ENCODE results near the gene PIEZO1.

The PIEZO1 gene

DNA sequence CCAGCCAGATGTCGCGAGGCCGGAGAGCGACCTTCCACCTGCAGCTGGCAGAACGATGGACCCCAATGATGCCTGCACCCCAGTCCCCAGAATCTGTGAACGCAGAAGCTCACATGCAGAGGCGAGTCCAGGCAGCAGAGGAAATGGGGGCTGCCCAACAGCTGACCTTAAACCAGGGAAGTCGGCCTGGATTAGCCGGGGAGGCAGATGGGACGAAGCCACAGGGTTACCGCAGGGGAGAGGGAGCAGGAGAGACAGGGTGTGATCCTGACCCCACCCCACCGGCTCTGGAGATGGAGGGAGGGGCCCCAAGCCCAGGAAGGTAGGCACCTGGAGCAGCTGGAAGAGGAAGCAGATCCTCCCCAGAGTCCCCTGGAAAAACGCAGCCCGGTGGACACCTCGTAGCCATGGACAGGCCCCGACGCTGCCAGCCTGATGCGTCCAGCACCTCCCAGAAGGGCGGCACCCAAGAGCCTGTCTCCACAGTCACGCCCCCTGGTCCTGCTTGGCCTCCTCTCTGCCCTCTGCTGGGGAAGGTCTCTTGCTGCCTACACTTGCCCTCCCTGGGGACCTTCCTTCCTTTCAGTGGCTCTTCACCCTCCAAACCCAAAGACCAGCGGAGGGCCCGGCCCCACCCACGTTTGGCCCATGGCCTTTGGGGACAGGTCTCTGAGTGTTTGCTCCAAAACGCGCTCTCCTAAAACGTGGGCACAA is 37.3 kb downstream of the PIEZO1 start:
- DNase-seq = peak; percentile 43

GRCh38 chr16:88746506-88746905 is 38.5 kb downstream of the PIEZO1 start:
- DNase-seq = no peak

DNA sequence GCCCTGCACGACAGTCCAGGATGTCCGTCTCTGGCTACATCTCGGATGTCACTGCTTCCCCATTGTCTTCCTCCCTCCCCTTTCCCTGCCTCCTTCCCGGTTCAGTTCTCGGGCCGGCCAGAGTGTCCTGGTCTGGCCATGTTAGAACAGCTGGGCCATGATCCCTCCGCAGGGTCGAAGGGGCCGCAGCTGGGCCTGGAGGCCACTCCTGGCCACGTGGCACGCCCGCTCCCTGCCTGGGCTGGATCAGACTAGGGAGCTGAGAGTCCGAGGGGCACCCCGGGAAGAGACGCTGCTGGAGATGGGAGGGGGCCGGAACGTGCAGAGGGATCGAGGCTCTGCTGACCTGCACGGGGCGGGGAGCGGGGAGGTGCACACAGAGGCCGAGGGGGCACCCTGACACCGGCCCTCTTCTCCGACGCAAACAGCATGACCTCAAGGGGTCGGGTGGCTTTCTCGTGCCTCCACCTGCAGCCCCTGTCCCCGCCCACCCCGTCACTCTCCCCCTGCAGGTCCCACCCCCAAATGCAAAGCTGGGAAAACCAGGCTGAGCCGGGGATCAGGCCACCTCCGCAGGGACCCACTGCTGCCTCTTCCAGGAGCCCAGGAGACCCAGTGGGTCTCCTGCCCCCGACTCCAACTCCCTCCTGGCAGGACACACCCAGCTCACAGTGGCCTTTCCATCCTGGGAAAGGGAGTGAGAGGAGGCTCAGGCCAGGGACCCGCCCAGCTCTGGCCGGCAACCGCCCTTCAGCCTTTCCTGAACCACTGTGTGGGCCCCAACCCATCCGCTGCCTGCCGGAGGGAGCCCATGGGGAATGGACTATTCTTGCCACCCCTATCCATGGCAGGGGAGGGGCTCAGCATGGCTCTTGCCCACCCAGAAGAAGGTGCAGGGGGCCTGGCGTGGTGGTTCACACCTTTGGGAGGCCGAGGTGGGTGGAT is 40.2 kb downstream of the PIEZO1 start:
- no peak for DNase-seq

GRCh38 chr16:88743693-88744576 is 41.1 kb downstream of the PIEZO1 start:
- DNase-seq = peak; percentile 80

DNA sequence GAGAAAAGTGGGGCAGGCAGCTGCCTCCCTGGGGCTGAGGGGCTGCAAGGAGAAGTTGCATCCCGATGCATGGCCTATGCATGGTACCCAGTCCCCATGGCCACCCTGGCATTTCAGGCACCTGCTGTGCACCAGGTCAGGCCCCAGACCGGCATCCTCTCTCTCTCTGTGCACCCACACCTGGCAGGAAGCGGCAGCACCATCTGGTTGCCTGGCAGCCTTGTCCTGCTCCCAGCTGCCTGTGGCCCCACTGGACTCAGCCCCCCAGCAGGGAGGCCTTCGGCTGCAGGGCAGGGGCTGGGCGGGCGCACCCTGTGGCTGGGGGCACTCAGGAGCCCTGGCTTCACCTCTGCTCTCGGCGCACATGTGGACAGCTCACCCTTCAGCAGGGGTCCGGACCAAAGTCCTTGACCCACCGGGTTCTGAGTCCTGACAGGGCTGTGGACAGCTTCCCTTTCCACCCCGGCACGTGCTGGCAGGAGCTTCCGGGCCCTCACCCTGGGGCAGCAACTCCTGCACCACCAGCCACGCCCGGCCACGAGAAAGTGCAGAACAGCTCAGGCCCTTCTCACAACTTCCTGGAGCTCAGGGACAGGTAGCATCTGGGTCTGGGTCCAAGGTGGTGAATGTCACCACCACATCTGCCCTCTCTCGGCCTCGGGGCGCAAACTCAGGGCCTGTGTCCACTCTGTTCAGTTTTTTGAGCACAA is 42.0 kb downstream of the PIEZO1 start:
- DNase-seq = no peak

- DNase-seq = no peak
Measured at GRCh38 chr16:88741368-88741767, 43.7 kb downstream of the PIEZO1 start.

DNA sequence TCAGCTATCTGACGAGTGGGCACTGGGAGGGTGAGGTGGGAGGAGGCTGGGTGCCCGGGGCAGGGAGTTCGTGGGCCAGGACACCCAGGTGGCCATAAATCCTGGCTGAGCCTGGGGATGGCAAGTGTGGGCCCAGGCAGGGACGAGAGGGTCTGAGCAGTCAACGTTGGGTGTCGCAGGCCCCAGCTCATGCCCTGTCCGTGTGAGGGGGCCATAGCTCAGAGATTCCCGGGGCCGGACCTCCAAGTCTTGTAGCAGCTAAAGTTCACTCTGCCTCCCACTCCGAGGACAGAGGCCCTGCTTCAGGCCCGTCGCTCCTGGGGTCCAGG is 44.3 kb downstream of the PIEZO1 start:
- DNase-seq = no peak

DNA sequence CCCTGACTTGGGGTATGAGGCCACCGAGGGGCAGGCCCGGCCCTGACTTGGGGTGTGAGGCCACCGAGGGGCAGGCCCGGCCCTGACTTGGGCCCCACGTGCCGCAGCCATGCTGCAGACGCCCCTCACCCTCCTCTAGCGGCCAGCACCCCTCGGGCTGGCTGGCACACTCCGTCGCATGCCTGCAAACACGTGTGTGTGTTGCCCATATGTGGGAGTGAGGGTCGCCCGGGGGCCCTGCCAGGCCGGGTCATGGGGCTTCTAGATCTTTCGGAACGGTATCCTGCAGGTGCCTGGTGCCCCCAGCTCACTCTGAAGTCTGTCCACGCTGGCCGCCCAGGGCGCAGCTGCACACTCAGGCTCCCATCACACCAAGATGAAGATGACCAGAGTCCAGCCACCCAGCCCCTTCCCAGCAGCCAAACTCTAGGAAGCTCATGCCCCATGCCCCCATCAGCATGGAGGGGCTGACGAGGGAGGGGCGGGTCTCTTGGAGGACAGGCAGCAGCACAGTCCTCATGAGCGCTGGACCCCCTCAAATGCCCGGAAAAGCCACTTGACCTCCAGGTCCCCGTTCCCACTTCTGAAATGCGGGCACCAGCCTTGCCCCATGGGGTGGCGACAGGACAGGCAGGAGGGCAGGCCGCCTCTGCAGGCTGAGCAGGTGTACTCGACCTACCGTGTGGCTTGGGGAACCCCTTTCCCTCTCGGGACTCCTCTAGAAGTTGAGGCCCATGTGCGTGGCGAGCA is 44.9 kb downstream of the PIEZO1 start:
- no peak for DNase-seq

- no peak for DNase-seq
Measured at GRCh38 chr16:88739139-88739976, 45.7 kb downstream of the PIEZO1 start.

DNA sequence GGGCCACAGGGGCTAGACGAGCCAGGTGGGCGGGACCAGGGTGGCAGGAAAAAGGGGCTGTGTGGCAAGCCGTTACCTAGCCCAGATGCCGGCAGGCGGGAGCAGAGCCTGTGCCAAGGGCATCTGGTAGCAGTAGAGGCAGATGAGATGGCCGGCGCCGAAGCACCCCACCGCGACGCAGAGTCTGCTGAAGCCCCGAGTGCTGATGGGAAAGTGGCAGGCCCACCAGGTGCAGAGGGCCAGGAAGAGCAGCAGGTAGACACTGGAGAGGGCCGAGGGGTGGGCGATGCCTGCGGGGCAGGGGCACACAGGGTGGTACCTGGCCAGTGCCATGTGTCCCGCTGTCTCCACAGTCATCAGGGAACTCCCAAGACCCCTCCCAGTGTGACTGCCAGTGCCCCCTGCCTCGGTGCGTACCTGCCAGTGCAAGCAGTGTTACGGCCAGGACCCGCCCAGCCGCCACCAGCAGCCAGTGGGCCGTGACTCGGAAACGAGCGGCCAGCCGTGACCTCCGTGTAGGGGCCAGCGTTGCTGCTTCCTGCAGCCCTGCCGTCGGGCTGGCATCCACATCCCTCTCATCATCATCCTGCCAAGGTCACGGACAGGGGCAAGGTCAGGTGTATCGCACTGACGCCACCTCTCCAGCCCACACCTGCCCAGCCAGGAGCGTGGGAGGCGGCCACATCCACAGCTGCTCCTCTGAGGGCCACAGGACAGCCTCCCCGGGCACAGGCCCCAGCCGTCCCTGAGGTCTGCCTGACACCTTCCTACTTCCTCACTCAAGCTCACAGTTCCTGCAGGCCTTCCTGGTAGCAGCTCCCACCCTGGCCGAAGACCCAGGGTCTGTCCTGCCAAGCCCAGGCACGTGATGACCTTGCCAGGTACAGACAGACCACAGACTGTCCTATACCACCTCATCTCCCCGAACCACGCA is 46.6 kb downstream of the PIEZO1 start:
- no peak for DNase-seq

GRCh38 chr16:88737298-88738150 is 47.5 kb downstream of the PIEZO1 start:
- DNase-seq = peak; percentile 84

GRCh38 chr16:88736496-88736895 is 48.5 kb downstream of the PIEZO1 start:
- DNase-seq = no peak

GRCh38 chr16:88736088-88736487 is 48.9 kb downstream of the PIEZO1 start:
- DNase-seq = no peak

DNA sequence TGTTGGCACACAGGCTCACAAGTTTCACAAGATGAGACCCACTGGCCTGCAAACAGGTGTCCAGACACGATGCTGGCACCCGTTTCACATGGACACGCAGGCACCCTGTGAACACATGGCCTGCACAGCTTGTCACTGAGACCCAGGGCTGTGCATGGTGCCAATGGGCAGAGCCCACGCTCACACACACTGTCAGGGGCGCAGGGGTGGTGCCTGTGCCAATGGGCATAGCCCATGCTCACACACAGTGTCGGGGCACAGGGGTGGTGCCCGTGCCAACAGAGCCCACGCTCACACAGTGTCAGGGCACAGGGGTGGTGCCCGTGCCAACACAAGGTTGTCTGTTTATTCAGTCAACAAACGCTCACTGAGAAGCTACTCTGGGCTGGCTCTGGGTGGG is 49.4 kb downstream of the PIEZO1 start:
- no peak for DNase-seq

DNA sequence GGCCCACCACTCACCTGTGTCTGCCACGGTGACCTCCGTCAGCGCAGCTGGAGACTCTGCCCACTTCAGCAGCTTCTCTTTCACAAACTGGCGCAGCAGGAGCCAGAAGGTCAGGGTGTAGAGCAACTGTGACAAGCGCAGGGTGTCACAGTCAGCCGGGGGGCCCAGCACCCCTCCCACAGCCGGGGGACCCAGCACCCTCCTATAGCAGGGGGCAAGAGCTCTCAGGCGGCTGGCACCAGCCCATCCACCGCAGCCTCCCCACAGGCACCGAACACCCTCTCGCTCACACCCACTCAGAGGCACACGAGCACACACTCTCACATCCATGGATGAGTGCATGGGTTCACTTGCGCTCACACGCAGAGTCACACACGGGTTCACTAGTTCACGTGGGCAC is 49.9 kb downstream of the PIEZO1 start:
- DNase-seq = no peak

DNA sequence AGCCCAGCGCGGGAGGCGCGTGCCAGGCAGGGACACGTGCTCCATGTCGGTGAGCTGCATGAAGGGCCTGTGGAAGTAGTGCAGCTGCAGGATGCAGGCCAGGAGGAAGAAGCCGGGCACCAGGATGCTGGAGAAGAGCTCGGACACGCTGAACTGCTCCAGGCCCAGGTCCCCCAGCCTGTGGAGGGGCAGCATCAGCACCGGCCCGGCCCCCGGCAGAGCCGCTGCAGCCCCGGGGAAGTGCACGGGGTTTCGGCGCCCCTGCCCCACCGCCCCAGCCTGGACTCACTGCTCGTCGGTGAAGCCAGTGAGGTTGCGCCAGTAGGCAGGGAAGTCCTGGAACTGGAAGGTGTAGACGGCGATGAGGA is 50.7 kb downstream of the PIEZO1 start:
- DNase-seq = no peak

- no peak for DNase-seq
Measured at GRCh38 chr16:88733630-88734360, 51.2 kb downstream of the PIEZO1 start.

DNA sequence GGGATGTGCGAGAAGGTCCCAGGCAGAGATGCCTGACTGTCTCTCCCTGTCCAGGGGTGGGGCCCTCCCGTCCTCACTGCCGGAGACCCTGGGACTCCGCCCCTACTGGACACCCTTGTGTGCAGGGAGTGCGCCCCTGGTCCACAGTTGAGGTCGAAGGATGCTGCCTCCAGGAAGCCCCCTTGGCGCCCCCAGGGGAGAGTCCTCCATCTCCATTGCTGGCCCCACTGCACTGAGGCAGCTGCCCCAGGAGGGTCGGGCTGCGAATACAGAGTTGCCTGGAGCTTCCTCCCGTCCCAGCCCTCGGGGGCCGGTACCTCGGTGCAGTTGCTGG is 52.1 kb downstream of the PIEZO1 start:
- no peak for DNase-seq

Measured in activated T-cell treated with anti-CD3 and anti-CD28 coated beads, Interleukin-2, amount 50 U/mL, for 1 hour (primary cell).